ENCODE data around the gene SERPINH1.

The SERPINH1 gene

DNA sequence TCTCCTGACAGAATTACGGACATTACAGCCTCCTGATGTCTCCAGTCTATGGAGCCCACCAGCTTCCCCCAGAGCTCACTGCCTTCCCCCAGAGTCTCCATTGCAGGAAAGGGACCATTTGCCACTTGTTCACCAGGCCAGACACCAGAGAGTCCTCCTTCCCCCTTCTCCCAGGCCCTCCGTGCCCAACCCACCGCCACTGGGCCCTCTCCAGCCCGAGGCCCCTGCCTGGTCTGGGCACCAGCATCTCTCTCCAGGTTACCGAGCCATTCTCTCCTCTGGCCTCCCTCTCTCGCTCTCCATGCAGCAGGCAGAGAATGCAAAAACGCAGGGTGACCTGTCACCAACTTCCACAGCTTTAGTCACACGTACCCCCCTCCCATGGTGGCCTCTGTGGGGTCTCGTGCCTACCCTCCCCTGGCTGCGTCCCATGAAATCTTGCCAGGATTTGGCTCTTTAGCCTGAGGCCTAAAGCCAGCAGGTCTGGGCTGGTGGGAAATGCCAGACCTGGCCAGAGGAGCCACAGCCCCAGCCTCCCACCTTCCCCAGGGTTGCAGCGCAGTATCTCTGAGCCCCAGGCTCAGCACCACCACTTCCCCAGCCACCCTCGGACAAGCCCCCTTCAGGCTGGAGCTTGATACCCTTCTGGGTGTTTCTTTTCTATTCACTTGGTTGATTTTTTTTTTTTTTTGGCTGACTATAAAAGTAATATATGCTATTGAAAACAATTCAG lies 6.8 kb upstream of the SERPINH1 start:
- no peak overlapping the region for H2AFZ ChIP-seq (ENCODE audit: low read length)

DNA sequence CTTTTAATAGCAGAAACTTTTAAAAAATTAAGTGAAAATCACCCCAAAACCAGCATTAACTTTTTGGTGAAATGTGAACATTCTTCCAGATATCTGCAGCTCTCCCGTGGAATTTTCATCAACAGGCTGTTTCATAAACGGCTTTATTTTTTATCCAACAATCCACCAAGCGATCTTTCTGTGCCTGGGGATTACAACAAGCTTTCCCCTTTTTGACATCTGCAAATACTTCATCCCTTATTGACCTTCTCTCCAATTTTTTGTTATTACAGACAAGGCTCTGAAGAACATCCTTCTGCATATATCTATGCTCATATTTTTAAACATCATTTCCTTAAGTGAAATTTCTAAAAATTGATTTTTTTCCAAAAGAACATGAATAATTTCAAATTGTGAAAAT lies 5.8 kb upstream of the SERPINH1 start:
- Histone ChIP-seq H3K4me2 (ENCODE audit: low read depth, low read length, poor library complexity, severe bottlenecking) (no peak overlapping the region), H3K9me3 (ENCODE audit: insufficient read depth, low read depth, low read length) (no peaks in the 10 kb centered on the region), H3F3A (ENCODE audit: low read depth) (no peaks in the 10 kb centered on the region), H3K4me1 (ENCODE audit: insufficient read depth, low read length, poor library complexity, severe bottlenecking) (no peaks in the 10 kb centered on the region), H3K4me3 (ENCODE audit: low read length, poor library complexity, severe bottlenecking) (no peak overlapping the region), H3K36me3 (ENCODE audit: insufficient read depth, low read length) (no peaks in the 10 kb centered on the region), H3K27me3 (ENCODE audit: insufficient read depth, low read length, poor library complexity, severe bottlenecking) (peaks cover 43% of the 10 kb centered on the region), H4K20me1 (ENCODE audit: insufficient read depth, low read length, poor library complexity, severe bottlenecking) (no peaks in the 10 kb centered on the region), H2AFZ (ENCODE audit: low read length) (no peak overlapping the region), H3K79me2 (ENCODE audit: insufficient read depth, low read length) (no peaks in the 10 kb centered on the region), H3K9me2 (replicated peaks; ENCODE audit: low read depth, low read length) (no peaks in the 10 kb centered on the region), H3K9ac (ENCODE audit: low read depth, low read length, poor library complexity, severe bottlenecking) (no peak overlapping the region)
- TF ChIP-seq, protein P1, sequence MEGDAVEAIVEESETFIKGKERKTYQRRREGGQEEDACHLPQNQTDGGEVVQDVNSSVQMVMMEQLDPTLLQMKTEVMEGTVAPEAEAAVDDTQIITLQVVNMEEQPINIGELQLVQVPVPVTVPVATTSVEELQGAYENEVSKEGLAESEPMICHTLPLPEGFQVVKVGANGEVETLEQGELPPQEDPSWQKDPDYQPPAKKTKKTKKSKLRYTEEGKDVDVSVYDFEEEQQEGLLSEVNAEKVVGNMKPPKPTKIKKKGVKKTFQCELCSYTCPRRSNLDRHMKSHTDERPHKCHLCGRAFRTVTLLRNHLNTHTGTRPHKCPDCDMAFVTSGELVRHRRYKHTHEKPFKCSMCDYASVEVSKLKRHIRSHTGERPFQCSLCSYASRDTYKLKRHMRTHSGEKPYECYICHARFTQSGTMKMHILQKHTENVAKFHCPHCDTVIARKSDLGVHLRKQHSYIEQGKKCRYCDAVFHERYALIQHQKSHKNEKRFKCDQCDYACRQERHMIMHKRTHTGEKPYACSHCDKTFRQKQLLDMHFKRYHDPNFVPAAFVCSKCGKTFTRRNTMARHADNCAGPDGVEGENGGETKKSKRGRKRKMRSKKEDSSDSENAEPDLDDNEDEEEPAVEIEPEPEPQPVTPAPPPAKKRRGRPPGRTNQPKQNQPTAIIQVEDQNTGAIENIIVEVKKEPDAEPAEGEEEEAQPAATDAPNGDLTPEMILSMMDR (conservative IDR thresholded peaks at IDR 0.05; ENCODE audit: low read length): no peak
- no peak for TF ChIP-seq EZH2phosphoT487 (IDR thresholded peaks at IDR 0.05; ENCODE audit: borderline replicate concordance)

More for the DNA sequence above, 6.8 kb upstream of the SERPINH1 start:
- H3K4me1 ChIP-seq (ENCODE audit: insufficient read depth, low read length, poor library complexity, severe bottlenecking): no peaks in the 10 kb centered on the region
- no peaks in the 10 kb centered on the region for H3K9me3 ChIP-seq (ENCODE audit: insufficient read depth, low read depth, low read length)
- H3K4me3 ChIP-seq (ENCODE audit: low read length, poor library complexity, severe bottlenecking): no peak overlapping the region
- peaks cover 33% of the 10 kb centered on the region for H3K27me3 ChIP-seq (ENCODE audit: insufficient read depth, low read length, poor library complexity, severe bottlenecking)
- TF ChIP-seq, protein P1 (conservative IDR thresholded peaks at IDR 0.05; ENCODE audit: low read length): no peak
- no peak for TF ChIP-seq EZH2phosphoT487 (IDR thresholded peaks at IDR 0.05; ENCODE audit: borderline replicate concordance)
- H3F3A ChIP-seq (ENCODE audit: low read depth): no peaks in the 10 kb centered on the region
- H4K20me1 ChIP-seq (ENCODE audit: insufficient read depth, low read length, poor library complexity, severe bottlenecking): no peaks in the 10 kb centered on the region
- H3K79me2 ChIP-seq (ENCODE audit: insufficient read depth, low read length): no peaks in the 10 kb centered on the region
- H3K4me2 ChIP-seq (ENCODE audit: low read depth, low read length, poor library complexity, severe bottlenecking): no peak overlapping the region
- no peaks in the 10 kb centered on the region for H3K36me3 ChIP-seq (ENCODE audit: insufficient read depth, low read length)
- H3K9ac ChIP-seq (ENCODE audit: low read depth, low read length, poor library complexity, severe bottlenecking): no peak overlapping the region
- no peaks in the 10 kb centered on the region for H3K9me2 ChIP-seq (replicated peaks; ENCODE audit: low read depth, low read length)

- no peaks in the 10 kb centered on the region for H3K79me2 ChIP-seq (ENCODE audit: insufficient read depth, low read length)
- H3K36me3 ChIP-seq (ENCODE audit: insufficient read depth, low read length): no peaks in the 10 kb centered on the region
- no peaks in the 10 kb centered on the region for H3F3A ChIP-seq (ENCODE audit: low read depth)
- peaks cover 51% of the 10 kb centered on the region for H3K27me3 ChIP-seq (ENCODE audit: insufficient read depth, low read length, poor library complexity, severe bottlenecking)
- no peaks in the 10 kb centered on the region for H4K20me1 ChIP-seq (ENCODE audit: insufficient read depth, low read length, poor library complexity, severe bottlenecking)
- H3K9me3 ChIP-seq (ENCODE audit: insufficient read depth, low read depth, low read length): no peaks in the 10 kb centered on the region
- no peak overlapping the region for H3K9ac ChIP-seq (ENCODE audit: low read depth, low read length, poor library complexity, severe bottlenecking)
- no peak overlapping the region for H2AFZ ChIP-seq (ENCODE audit: low read length)
- peaks cover 4% of the 10 kb centered on the region for H3K4me1 ChIP-seq (ENCODE audit: insufficient read depth, low read length, poor library complexity, severe bottlenecking)
- H3K4me2 ChIP-seq (ENCODE audit: low read depth, low read length, poor library complexity, severe bottlenecking): no peak overlapping the region
- TF ChIP-seq, protein P1 (conservative IDR thresholded peaks at IDR 0.05; ENCODE audit: low read length): no peak
- no peak for TF ChIP-seq EZH2phosphoT487 (IDR thresholded peaks at IDR 0.05; ENCODE audit: borderline replicate concordance)
- no peak overlapping the region for H3K4me3 ChIP-seq (ENCODE audit: low read length, poor library complexity, severe bottlenecking)
- no peaks in the 10 kb centered on the region for H3K9me2 ChIP-seq (replicated peaks; ENCODE audit: low read depth, low read length)
Measured at GRCh38 chr11:75557666-75558494, 4.2 kb upstream of the SERPINH1 start.

Data from Loucy (cell line).